Spleen (tissue), 11 donors: Measurements from ENCODE around the gene LINGO1. TPM values are rescaled to one million over a fixed set of nuclear protein-coding genes. Genes with fewer than 3 reads are reported as not detected.

ENCODE experiments used
- DNase-seq: peaks from one replicate; pipeline ENCODE4 v3.0.0-alpha.2; 2020
- H3K27ac ChIP-seq, 8 donors: fragments of 200-600 bp; sonication (generic) in 7 of 8; 1 replicate in 4 of 8; 2 replicates in 4 of 8; pipeline versions ENCODE4 v1.5.0 to v1.8.0; 2016 to 2021; ENCODE audit warnings: inconsistent platforms in 4 of 8, mild to moderate bottlenecking in 4 of 8, moderate library complexity in 1 of 8
- H3K27me3 ChIP-seq, 7 donors: fragments of 200-600 bp; sonication (generic) in 6 of 7; replicated peaks in 1 of 7; 1 replicate in 4 of 7; 2 replicates in 3 of 7; pipeline versions ENCODE4 v1.5.0 to v1.8.0; 2016 to 2021; ENCODE audit warnings: inconsistent platforms in 3 of 7, mild to moderate bottlenecking in 1 of 7
- H3K36me3 ChIP-seq, 6 donors: fragments of 200-600 bp; sonication (generic) in 5 of 6; 1 replicate in 4 of 6; 2 replicates in 2 of 6; pipeline versions ENCODE4 v1.5.0 to v1.8.0; 2016 to 2021; ENCODE audit warnings: inconsistent platforms in 2 of 6
- H3K4me1 ChIP-seq, 6 donors: fragments of 200-600 bp; sonication (generic) in 5 of 6; 1 replicate in 3 of 6; 2 replicates in 3 of 6; pipeline versions ENCODE4 v1.5.0 to v1.8.0; 2016 to 2021; ENCODE audit warnings: inconsistent platforms in 3 of 6
- H3K4me3 ChIP-seq, 8 donors: fragments of 200-600 bp; sonication (generic) in 7 of 8; 1 replicate in 4 of 8; 2 replicates in 4 of 8; pipeline versions ENCODE4 v1.5.0 to v1.8.0; 2016 to 2021; ENCODE audit warnings: inconsistent platforms in 4 of 8, mild to moderate bottlenecking in 4 of 8, moderate library complexity in 2 of 8
- H3K9me3 ChIP-seq, 8 donors: fragments of 200-600 bp; sonication (generic) in 7 of 8; 1 replicate in 4 of 8; 2 replicates in 4 of 8; pipeline versions ENCODE4 v1.5.0 to v1.8.0; 2016 to 2021; ENCODE audit warnings: inconsistent platforms in 4 of 8
- POLR2A ChIP-seq, 3 donors: fragments of 450-650 bp; IDR thresholded peaks; one replicate each; pipeline ENCODE4 v1.5.1; 2017; ENCODE audit warnings: antibody characterized with exemption in 3 of 3, mild to moderate bottlenecking in 1 of 3
- POLR2AphosphoS5 ChIP-seq, 3 donors: sonication (generic); formaldehyde crosslinking; IDR thresholded peaks; one replicate each; pipeline ENCODE4 v1.5.1; 2017; ENCODE audit warnings: antibody characterized with exemption in 3 of 3
- WGBS, 5 donors: extraction: QIAGEN DNeasy Blood & Tissue Kit in 3 of 5; methylation state at CpG; one replicate each; pipeline versions ENCODE4 v1.1.5 to v1.1.7; 2013 to 2018; 5-methylcytosine and 5-hydroxymethylcytosine counted together
- intact Hi-C: fragments of 100-400 bp; cut with DNase I; formaldehyde crosslinking; loops from one replicate; pipeline ENCODE4 v1.15.0; 2023; ENCODE audit warnings: low total_unique reads
- polyA plus RNA-seq, 3 donors: library from polyadenylated mRNA; stranded (reverse); fragments of 200-250 nt; gene quantifications; one replicate each; pipeline ENCODE4 v1.2.1, GENCODE V29; 2013
- total RNA-seq, 7 donors: library from RNA; depleted of rRNA in 3 of 7; stranded (reverse); fragments of >200 nt in 3 of 7; fragmentation: NEBNext Ultra II Directional in 4 of 7; extraction: Animal tissue kit (Norgen Biotek cat#: 25700) in 4 of 7; gene quantifications; one replicate each; pipeline versions ENCODE4 v1.1.0 to v1.2.1, GENCODE V29; 2016 to 2021
- TF ChIP-seq, protein P1 (sequence below), 11 experiments: fragments of 200-600 bp in 7 of 11; fragments of 450-650 bp in 4 of 11; sonication (generic) in 4 of 11; IDR thresholded peaks in 8 of 11; conservative IDR thresholded peaks in 3 of 11; 1 replicate in 7 of 11; 2 replicates in 4 of 11; pipeline versions ENCODE4 v1.4.0 to v1.8.0; 2016 to 2021; ENCODE audit warnings: antibody characterized with exemption in 11 of 11, inconsistent platforms in 4 of 11, mild to moderate bottlenecking in 1 of 11
- donor health status: healthy with polysubstance abuse.
- donor health status: DM: no; HTN: no; CAD: no; lungs with moderate emphysema.
- donor health status: DM: no; HTN: no; CAD: no.
- donor health status: Bipolar disorder and iron deficiency.
- donor health status: healthy.
- donor health status: DM: no; HTN: no; CAD: no.
- donor health status: DM: yes; HTN: yes; CAD: no.

Gene LINGO1
- total and polyA plus RNA-seq, 10 donors, result 0.46 to 7.3 (median 2.7) TPM

- no peak for DNase-seq
- no peaks in the 10 kb centered on the region for H3K9me3 ChIP-seq
- TF ChIP-seq, protein P1, sequence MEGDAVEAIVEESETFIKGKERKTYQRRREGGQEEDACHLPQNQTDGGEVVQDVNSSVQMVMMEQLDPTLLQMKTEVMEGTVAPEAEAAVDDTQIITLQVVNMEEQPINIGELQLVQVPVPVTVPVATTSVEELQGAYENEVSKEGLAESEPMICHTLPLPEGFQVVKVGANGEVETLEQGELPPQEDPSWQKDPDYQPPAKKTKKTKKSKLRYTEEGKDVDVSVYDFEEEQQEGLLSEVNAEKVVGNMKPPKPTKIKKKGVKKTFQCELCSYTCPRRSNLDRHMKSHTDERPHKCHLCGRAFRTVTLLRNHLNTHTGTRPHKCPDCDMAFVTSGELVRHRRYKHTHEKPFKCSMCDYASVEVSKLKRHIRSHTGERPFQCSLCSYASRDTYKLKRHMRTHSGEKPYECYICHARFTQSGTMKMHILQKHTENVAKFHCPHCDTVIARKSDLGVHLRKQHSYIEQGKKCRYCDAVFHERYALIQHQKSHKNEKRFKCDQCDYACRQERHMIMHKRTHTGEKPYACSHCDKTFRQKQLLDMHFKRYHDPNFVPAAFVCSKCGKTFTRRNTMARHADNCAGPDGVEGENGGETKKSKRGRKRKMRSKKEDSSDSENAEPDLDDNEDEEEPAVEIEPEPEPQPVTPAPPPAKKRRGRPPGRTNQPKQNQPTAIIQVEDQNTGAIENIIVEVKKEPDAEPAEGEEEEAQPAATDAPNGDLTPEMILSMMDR (IDR thresholded peaks at IDR 0.05 in 8 of 11, conservative IDR thresholded peaks at IDR 0.05 in 3 of 11), result no peak
- TF ChIP-seq POLR2A (IDR thresholded peaks at IDR 0.05), result no peak
- no peak for TF ChIP-seq POLR2AphosphoS5 (IDR thresholded peaks at IDR 0.05)
- H3K27ac ChIP-seq, result no peak overlapping the region
- intact Hi-C loops, result no loop called here
- no peaks in the 10 kb centered on the region for H3K36me3 ChIP-seq
- no peak overlapping the region for H3K4me3 ChIP-seq
- peaks cover 0 to 36% (median 21%) of the 10 kb centered on the region in 7 donors for H3K27me3 ChIP-seq
- 85 to 95% (median 94%) methylated on average over 2 of the region's 2 CpGs for WGBS, 5 donors
- H3K4me1 ChIP-seq, result peaks cover 2 to 29% (median 15%) of the 10 kb centered on the region in 6 donors
Observed at GRCh38 chr15:77628010-77628409, 4.7 kb downstream of the LINGO1 start.

DNA sequence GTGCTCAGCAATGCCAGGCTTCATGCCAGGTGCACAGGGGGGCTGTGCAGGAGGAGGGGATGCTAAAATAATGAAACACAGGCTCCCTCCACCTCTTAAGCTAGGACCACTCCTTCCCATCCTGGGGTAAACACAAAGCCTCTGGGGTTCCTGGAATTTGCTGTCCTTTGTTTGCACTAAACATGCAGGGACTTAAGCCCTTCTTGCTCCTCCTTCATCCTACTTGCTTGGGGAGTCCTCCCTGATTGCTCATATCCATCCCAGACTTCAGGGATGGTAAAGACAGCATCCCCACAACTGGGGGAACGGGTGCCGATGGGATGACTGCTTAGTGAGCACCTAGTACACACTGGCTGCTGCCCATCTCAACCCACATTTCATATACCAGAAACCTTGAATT is 5.1 kb downstream of the LINGO1 start:
- Histone ChIP-seq H3K4me3 (no peak overlapping the region), H3K4me1 (peaks cover 3 to 30% (median 14%) of the 10 kb centered on the region in 6 donors), H3K9me3 (no peaks in the 10 kb centered on the region), H3K27me3 (peaks cover 0 to 32% (median 17%) of the 10 kb centered on the region in 7 donors), H3K27ac (no peak overlapping the region), H3K36me3 (no peaks in the 10 kb centered on the region)
- no peak for TF ChIP-seq POLR2A (IDR thresholded peaks at IDR 0.05)
- TF ChIP-seq, protein P1 (IDR thresholded peaks at IDR 0.05 in 8 of 11, conservative IDR thresholded peaks at IDR 0.05 in 3 of 11), result no peak
- intact Hi-C loops, result no loop called here
- no peak for DNase-seq
- 81 to 100% (median 92%) methylated on average over 2 of the region's 2 CpGs for WGBS, 5 donors

- DNase-seq, result no peak
- no peaks in the 10 kb centered on the region for H3K36me3 ChIP-seq
- WGBS, 5 donors, result 84 to 89% (median 86%) methylated on average over 12 of the region's 12 CpGs
- peaks cover 2 to 32% (median 13%) of the 10 kb centered on the region in 6 donors for H3K4me1 ChIP-seq
- H3K27me3 ChIP-seq, result peaks cover 0 to 29% (median 15%) of the 10 kb centered on the region in 7 donors
- intact Hi-C loops, result no loop called here
- no peaks in the 10 kb centered on the region for H3K9me3 ChIP-seq
- no peak overlapping the region for H3K27ac ChIP-seq
- no peak overlapping the region for H3K4me3 ChIP-seq
- TF ChIP-seq POLR2AphosphoS5 (IDR thresholded peaks at IDR 0.05), result no peak
- no peak for TF ChIP-seq POLR2A (IDR thresholded peaks at IDR 0.05)
- TF ChIP-seq, protein P1 (IDR thresholded peaks at IDR 0.05 in 8 of 11, conservative IDR thresholded peaks at IDR 0.05 in 3 of 11), result no peak
Observed at GRCh38 chr15:77627067-77627466, 5.6 kb downstream of the LINGO1 start.

- no peaks in the 10 kb centered on the region for H3K9me3 ChIP-seq
- no peaks in the 10 kb centered on the region for H3K36me3 ChIP-seq
- no peak for DNase-seq
- no peak for TF ChIP-seq POLR2AphosphoS5 (IDR thresholded peaks at IDR 0.05)
- TF ChIP-seq, protein P1 (IDR thresholded peaks at IDR 0.05 in 8 of 11, conservative IDR thresholded peaks at IDR 0.05 in 3 of 11), result no peak
- TF ChIP-seq POLR2A (IDR thresholded peaks at IDR 0.05), result no peak
- no peak overlapping the region for H3K4me3 ChIP-seq
- intact Hi-C loops, result no loop called here
- peaks cover 0 to 18% (median 5%) of the 10 kb centered on the region in 7 donors for H3K27me3 ChIP-seq
- WGBS, 5 donors, result 77 to 95% (median 90%) methylated on average over 2 to 3 of the region's 3 CpGs
- H3K27ac ChIP-seq, result no peak overlapping the region
- peaks cover 0 to 21% (median 7%) of the 10 kb centered on the region in 6 donors for H3K4me1 ChIP-seq
Observed at GRCh38 chr15:77626002-77626401, 6.7 kb downstream of the LINGO1 start.
